ENCODE data around the gene RPL13A. TPM values are rescaled to one million over a fixed set of nuclear protein-coding genes. Genes with fewer than 3 reads are reported as not detected.
A peak's percentile ranks its signal among the peaks of the same experiment; 100 is the strongest.

RPL13A gene
- total and polyA plus RNA-seq, 2 of the 13 experiments (the other 11 are each of a cell fraction or from before 2014, with no cell fraction given): 2,601 to 3,407 TPM

GRCh38 chr19:49443366-49444099, 43.9 kb upstream of the RPL13A start (continued):
- TF ChIP-seq BRD4 (CRISPR knock-in tag; IDR thresholded peaks at IDR 0.05) (peak; percentile 54; the same call in 1 of the 2 replicates), FIP1L1 (IDR thresholded peaks at IDR 0.05; ENCODE audit: borderline replicate concordance, insufficient read depth, low read depth, low read length) (no peak), ZBTB38 (CRISPR knock-in tag; IDR thresholded peaks at IDR 0.05) (peak; percentile 50; the same call in 1 of the 2 replicates), ZNF530 (CRISPR knock-in tag; IDR thresholded peaks at IDR 0.05; ENCODE audit: low read depth) (no peak), ZBTB44 (CRISPR knock-in tag; IDR thresholded peaks at IDR 0.05) (no peak), ZBTB3 (CRISPR knock-in tag; IDR thresholded peaks at IDR 0.05; ENCODE audit: borderline replicate concordance, low read depth) (no peak), ATRX (CRISPR knock-in tag; IDR thresholded peaks at IDR 0.05; ENCODE audit: borderline replicate concordance) (no peak), RFX3 (CRISPR knock-in tag; IDR thresholded peaks at IDR 0.05) (no peak), GRHL1 (CRISPR knock-in tag; conservative IDR thresholded peaks at IDR 0.05) (no peak), ZNF431 (CRISPR knock-in tag; IDR thresholded peaks at IDR 0.05; ENCODE audit: borderline replicate concordance, low read depth) (no peak), USF2 (IDR thresholded peaks at IDR 0.05; ENCODE audit: low read depth, low read length) (no peak), USF2 (CRISPR knock-in tag; IDR thresholded peaks at IDR 0.05; ENCODE audit: borderline replicate concordance) (no peak), ZNF331 (CRISPR knock-in tag; IDR thresholded peaks at IDR 0.05) (peak; percentile 11; the same call in 1 of the 2 replicates), TAF1 (CRISPR knock-in tag; IDR thresholded peaks at IDR 0.05) (peak; percentile 47; the same call in 1 of the 2 replicates), FOXP1 (IDR thresholded peaks at IDR 0.05) (no peak), FOXP1 (CRISPR knock-in tag; IDR thresholded peaks at IDR 0.05) (no peak), NAIF1 (CRISPR knock-in tag; IDR thresholded peaks at IDR 0.05; ENCODE audit: borderline replicate concordance) (no peak), ERF (CRISPR knock-in tag; IDR thresholded peaks at IDR 0.05) (no peak; the same call in 1 of the 2 replicates), ZSCAN9 (CRISPR knock-in tag; IDR thresholded peaks at IDR 0.05; ENCODE audit: borderline replicate concordance) (no peak), ZNF570 (CRISPR knock-in tag; IDR thresholded peaks at IDR 0.05; ENCODE audit: borderline replicate concordance) (0 out of 2 replicates have a peak, but pooled peaks have one; percentile 36), NFIC (IDR thresholded peaks at IDR 0.05; ENCODE audit: low read length) (no peak; the same call in 1 of the 2 replicates), TMF1 (CRISPR knock-in tag; IDR thresholded peaks at IDR 0.05; ENCODE audit: low read depth) (no peak), CEBPG (CRISPR knock-in tag; IDR thresholded peaks at IDR 0.05) (no peak), ATF1 (CRISPR knock-in tag; IDR thresholded peaks at IDR 0.05) (no peak), ZNF414 (CRISPR knock-in tag; IDR thresholded peaks at IDR 0.05) (peak; percentile 86; the same call in 1 of the 2 replicates), FOSL2 (CRISPR knock-in tag; IDR thresholded peaks at IDR 0.05) (no peak)

Measured in HepG2 (cell line).